AG09319 (cell line): ENCODE data around the gene ORMDL3.
A peak's percentile ranks its signal among the peaks of the same experiment; 100 is the strongest.

Experiments used
- DNase-seq: peaks from one replicate; pipeline ENCODE4 v3.0.0-alpha.2; 2010; ENCODE audit warnings: low read depth; ENCODE audit errors: extremely low read depth
- TF ChIP-seq, protein P1 (sequence below): IDR thresholded peaks from 2 replicates; pipeline ENCODE4 v1.5.1; 2011; ENCODE audit warnings: low read depth, mild to moderate bottlenecking, inconsistent platforms, low read length, moderate library complexity

The ORMDL3 gene, protein sequence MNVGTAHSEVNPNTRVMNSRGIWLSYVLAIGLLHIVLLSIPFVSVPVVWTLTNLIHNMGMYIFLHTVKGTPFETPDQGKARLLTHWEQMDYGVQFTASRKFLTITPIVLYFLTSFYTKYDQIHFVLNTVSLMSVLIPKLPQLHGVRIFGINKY

DNA sequence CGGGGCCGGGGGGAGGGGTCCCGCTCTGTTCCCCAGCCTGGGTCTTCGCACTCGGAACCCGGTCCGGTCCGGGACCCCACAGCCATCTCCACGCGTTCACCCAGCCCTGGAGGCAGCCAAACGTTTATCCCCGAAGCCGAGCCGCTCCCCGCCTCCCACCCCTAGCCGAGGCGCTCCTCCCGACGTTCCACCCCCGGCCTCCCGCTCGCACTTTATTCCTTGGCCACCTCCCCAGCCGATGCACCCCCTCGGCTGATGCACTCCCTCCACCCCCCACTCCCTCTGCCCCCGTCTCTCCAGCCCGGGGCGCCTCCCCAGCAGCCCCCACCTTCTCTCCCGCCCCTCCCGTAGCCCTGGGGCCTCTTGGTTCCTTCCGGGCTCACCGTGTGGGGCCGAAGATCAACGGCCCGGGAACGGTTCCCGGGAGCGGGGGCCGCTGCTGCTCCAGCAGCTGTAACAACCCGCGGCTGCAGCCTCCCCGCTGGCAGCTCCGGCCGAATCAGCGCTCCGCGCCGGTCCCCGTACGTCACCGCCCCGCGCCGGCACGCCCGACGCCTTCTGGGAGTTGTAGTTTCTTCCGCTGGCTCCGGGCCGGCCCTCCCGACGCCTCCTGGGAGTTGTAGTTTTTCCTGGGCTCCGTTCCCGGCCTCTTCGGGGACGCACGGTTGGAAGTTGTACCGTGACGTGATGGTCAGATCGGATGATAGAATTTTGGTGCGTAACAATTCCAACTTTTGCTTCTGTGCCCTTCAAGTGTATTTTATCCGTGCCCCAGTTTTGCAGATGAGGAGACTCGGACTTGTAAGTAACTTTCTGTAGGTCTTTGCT, at the start of gene ORMDL3, which contains the start of gene LRRC3C:
Gene ORMDL3, minus strand, starts transcription at position 501 of the 828 bp plus-strand sequence. CDS start 3,398 bp downstream, outside the sequence.
Gene LRRC3C, plus strand, starts transcription at position 632 of the 828 bp plus-strand sequence. CDS start 13,792 bp downstream, outside the sequence.
- TF ChIP-seq, protein P1, sequence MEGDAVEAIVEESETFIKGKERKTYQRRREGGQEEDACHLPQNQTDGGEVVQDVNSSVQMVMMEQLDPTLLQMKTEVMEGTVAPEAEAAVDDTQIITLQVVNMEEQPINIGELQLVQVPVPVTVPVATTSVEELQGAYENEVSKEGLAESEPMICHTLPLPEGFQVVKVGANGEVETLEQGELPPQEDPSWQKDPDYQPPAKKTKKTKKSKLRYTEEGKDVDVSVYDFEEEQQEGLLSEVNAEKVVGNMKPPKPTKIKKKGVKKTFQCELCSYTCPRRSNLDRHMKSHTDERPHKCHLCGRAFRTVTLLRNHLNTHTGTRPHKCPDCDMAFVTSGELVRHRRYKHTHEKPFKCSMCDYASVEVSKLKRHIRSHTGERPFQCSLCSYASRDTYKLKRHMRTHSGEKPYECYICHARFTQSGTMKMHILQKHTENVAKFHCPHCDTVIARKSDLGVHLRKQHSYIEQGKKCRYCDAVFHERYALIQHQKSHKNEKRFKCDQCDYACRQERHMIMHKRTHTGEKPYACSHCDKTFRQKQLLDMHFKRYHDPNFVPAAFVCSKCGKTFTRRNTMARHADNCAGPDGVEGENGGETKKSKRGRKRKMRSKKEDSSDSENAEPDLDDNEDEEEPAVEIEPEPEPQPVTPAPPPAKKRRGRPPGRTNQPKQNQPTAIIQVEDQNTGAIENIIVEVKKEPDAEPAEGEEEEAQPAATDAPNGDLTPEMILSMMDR = no peak
- peak; percentile 77 for DNase-seq

DNA sequence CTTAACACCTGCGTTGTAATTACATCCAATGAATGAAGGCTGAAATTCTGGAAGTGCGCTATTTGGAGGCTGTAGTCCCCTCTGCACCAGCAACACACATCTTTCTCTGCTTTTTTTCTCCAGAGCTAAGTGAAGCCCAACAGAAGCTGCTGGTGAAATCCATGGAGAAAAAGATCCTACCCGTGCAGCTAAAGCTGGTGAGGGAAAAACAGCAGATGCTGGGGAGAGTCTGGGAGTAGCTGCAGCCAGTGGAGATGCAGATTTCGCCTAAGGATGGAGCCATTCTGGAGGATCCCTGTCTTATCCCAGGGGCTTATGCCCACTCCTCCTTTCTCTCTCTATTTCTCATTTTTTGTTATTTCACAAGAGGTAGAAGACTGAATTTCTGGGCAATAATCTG, 48.4 kb upstream of the ORMDL3 start:
- TF ChIP-seq, protein P1 = no peak
- no peak for DNase-seq

DNA sequence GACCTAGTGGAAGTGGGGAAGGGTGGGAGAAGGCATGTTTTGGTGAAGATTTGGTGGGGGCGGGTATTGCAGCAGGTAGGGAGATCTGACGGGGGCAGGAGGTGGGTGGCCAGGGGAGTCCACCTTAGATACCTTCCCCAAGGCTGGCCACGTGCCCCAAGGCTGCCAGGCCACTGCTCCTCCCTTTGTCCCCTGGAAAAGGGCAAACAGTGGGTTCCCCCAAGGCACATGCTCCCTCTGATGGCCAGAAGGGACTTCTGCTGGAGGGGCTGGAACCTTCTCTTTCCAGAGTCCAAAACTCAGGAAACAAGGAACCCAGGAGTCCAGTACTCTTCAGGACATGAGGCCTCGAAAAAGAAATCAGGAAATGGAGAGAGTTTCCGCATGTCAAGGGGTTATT, 47.0 kb upstream of the ORMDL3 start:
- no peak for DNase-seq
- TF ChIP-seq, protein P1 = no peak

DNA sequence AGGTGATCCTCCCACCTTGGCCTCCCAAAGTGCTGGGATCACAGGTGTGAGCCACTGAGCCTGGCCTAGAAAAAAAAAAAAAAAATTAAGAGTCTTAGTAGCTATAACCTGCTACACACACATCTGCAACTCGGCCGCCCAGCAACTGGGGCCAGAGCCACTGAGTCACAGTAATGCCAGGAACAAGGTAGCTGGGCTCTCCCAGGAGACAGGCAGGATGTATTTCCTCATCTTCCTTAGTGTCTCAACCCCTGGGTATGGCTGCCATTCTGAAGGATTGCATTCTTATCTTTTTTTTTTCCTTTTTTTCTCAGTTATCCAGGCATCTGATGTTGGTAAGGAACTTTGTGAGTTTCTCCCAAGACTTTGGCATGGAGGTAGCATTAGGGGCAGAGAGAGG, 46.1 kb upstream of the ORMDL3 start:
- TF ChIP-seq, protein P1 = no peak
- DNase-seq = no peak

DNA sequence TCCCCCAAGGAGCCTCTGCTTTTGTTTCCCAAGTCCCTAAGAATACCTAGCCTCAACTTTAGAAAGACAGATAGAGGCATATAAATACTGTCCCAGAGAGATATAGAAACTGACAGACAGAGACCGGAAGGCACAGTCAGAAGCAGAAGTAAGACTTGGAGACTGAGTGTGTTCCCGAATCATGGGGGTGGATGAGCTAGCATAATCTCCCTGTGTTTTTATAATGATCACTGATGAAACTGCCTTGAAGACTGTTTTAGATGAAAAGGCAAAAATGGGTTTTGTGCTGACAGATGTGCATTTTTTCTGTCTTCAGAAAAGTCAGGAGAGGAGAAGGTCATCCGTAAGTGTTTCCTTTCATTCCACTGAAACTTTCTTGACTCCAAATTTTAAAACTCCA, 44.9 kb upstream of the ORMDL3 start:
- DNase-seq = no peak
- TF ChIP-seq, protein P1 = no peak

DNA sequence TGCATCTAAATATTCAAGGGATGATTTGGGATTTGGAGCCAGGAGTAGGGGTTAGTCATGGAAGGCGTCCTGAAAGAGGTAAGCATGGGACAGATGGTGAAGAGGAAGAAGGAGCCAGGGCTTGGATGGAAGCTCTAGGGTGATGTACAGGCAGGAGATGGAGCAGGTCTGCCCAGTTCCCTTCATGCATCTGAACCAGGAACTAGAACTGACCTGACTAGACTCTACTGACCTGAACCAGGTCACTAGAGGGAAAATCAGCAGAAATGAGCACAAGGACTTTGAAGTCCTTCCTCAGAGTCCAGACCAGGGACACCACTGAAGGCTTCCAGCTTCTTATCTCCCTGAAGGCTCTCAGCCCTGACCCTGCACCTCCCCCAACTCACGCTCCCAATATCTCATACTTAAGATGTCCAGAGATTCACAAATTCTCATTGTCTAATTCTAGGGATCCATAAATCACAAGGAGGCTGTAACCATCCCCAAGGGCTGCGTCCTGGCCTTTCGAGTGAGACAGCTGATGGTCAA, 43.7 kb upstream of the ORMDL3 start:
- TF ChIP-seq, protein P1 = no peak
- DNase-seq = no peak

DNA sequence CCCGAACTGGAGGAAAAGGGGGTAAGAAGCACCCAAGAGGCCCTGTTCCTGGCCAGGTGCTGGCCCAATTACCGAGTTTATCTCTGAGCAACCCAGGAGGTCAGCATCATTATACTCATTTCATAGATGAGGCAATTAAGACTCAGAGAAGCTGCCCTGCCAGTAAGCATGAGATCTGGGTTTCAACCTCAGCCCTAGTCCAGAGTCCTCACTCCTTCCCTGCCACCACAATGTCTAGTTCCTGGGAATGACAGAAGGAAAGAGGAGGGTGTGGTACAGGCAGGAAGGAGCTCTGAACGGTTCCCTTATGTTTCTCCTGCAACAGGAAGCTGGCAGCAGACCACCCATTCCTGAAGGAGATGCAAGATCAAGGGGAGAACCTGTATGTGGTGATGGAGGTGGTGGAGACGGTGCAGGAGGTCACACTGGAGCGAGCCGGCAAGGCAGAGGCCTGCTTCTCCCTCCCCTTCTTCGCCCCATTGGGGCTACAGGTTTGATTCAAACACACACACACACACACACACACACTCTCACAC, 42.8 kb upstream of the ORMDL3 start:
- TF ChIP-seq, protein P1 = no peak
- no peak for DNase-seq
